SK-N-SH (cell line): ENCODE measurements around the gene ACTN4.
A peak's percentile ranks its signal among the peaks of the same experiment; 100 is the strongest.

Source experiments
- EZH2phosphoT487 ChIP-seq: fragments of 200-600 bp; sonication (generic); IDR thresholded peaks from 2 replicates; pipeline ENCODE4 v1.6.1; 2017; ENCODE audit warnings: low read depth, mixed run types, mild to moderate bottlenecking, antibody characterized with exemption, moderate library complexity, borderline replicate concordance
- IRF3 ChIP-seq: fragments of 150-350 bp; IDR thresholded peaks from 2 replicates; pipeline ENCODE4 v1.6.1; 2016; ENCODE audit warnings: mild to moderate bottlenecking, low read depth, low read length
- JUND ChIP-seq: IDR thresholded peaks from 2 replicates; pipeline ENCODE4 v1.4.0; 2012
- POLR2AphosphoS5 ChIP-seq: IDR thresholded peaks from 2 replicates; pipeline ENCODE4 v1.6.1; 2012; ENCODE audit warnings: low read depth, low read length
- TCF12 ChIP-seq: IDR thresholded peaks from 2 replicates; pipeline ENCODE4 v1.4.0; 2012
- YY1 ChIP-seq: IDR thresholded peaks from 2 replicates; pipeline ENCODE4 v1.4.0; 2012; ENCODE audit warnings: low read depth, mild to moderate bottlenecking
- TF ChIP-seq, protein P1 (sequence below): fragments of 200-600 bp; sonication (generic); IDR thresholded peaks from 2 replicates; pipeline ENCODE4 v1.6.1; 2017; ENCODE audit warnings: antibody characterized with exemption, mild to moderate bottlenecking, moderate library complexity
- TF ChIP-seq, protein P2 (sequence below): IDR thresholded peaks from 2 replicates; pipeline ENCODE4 v1.4.0; 2012; ENCODE audit warnings: low read depth
- TF ChIP-seq, protein P3 (sequence below): IDR thresholded peaks from 2 replicates; pipeline ENCODE4; 2012
- TF ChIP-seq, protein P4 (sequence below): IDR thresholded peaks from 2 replicates; pipeline ENCODE4 v1.4.0; 2012; ENCODE audit warnings: low read depth, borderline replicate concordance
- TF ChIP-seq, protein P5 (sequence below): fragments of 150-350 bp; IDR thresholded peaks from 2 replicates; pipeline ENCODE4 v1.6.1; 2017; ENCODE audit warnings: antibody characterized with exemption, low read length, low read depth, borderline replicate concordance

DNA sequence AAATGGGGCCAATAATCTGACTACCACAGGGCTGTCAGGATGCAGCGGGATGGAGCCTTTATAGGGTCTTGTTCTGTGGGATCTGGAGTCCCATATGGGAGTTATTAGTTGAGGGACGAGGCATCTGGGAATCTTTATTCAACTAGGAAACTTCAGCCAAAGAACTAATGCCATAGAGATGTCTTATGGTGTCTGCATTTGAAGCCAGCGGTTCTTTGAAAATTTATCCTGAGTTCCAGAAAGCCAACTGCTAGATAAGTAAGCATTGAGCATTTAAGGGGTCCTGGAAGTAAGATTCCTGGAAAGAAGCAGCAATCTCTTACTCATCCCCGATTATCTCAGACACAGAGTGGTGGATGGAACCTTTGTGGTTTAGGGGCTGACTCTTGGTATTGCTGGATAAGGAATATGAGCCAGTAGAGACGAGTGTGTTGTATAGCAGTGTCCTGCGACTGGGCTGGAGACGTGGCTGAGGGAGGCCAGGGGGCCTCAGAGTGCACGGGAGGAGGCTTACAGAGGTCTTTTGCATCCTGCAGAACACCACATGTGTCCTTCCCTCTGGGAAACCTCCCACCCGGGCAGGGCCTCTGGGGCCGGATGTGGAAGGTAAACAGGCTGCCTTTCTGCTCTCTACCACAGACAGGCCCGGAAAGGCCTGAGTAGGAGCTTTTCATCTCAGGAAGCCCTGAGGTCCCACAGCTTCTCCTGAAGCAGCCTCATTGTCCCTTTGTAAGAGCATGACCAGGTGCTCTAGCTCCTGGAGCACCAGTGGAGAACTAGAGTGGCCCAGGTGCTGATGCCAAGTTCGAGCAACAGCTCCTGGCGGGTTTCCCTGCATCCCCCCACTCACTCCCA is 28.8 kb downstream of the ACTN4 start:
- TF ChIP-seq, protein P1, sequence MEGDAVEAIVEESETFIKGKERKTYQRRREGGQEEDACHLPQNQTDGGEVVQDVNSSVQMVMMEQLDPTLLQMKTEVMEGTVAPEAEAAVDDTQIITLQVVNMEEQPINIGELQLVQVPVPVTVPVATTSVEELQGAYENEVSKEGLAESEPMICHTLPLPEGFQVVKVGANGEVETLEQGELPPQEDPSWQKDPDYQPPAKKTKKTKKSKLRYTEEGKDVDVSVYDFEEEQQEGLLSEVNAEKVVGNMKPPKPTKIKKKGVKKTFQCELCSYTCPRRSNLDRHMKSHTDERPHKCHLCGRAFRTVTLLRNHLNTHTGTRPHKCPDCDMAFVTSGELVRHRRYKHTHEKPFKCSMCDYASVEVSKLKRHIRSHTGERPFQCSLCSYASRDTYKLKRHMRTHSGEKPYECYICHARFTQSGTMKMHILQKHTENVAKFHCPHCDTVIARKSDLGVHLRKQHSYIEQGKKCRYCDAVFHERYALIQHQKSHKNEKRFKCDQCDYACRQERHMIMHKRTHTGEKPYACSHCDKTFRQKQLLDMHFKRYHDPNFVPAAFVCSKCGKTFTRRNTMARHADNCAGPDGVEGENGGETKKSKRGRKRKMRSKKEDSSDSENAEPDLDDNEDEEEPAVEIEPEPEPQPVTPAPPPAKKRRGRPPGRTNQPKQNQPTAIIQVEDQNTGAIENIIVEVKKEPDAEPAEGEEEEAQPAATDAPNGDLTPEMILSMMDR = no peak
- TF ChIP-seq, protein P2, sequence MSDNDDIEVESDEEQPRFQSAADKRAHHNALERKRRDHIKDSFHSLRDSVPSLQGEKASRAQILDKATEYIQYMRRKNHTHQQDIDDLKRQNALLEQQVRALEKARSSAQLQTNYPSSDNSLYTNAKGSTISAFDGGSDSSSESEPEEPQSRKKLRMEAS = no peak
- no peak for TF ChIP-seq EZH2phosphoT487
- no peak for TF ChIP-seq YY1
- TF ChIP-seq, protein P3, sequence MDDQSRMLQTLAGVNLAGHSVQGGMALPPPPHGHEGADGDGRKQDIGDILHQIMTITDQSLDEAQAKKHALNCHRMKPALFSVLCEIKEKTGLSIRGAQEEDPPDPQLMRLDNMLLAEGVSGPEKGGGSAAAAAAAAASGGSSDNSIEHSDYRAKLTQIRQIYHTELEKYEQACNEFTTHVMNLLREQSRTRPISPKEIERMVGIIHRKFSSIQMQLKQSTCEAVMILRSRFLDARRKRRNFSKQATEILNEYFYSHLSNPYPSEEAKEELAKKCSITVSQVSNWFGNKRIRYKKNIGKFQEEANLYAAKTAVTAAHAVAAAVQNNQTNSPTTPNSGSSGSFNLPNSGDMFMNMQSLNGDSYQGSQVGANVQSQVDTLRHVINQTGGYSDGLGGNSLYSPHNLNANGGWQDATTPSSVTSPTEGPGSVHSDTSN = no peak
- no peak for TF ChIP-seq IRF3
- TF ChIP-seq, protein P4, sequence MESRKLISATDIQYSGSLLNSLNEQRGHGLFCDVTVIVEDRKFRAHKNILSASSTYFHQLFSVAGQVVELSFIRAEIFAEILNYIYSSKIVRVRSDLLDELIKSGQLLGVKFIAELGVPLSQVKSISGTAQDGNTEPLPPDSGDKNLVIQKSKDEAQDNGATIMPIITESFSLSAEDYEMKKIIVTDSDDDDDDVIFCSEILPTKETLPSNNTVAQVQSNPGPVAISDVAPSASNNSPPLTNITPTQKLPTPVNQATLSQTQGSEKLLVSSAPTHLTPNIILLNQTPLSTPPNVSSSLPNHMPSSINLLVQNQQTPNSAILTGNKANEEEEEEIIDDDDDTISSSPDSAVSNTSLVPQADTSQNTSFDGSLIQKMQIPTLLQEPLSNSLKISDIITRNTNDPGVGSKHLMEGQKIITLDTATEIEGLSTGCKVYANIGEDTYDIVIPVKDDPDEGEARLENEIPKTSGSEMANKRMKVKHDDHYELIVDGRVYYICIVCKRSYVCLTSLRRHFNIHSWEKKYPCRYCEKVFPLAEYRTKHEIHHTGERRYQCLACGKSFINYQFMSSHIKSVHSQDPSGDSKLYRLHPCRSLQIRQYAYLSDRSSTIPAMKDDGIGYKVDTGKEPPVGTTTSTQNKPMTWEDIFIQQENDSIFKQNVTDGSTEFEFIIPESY = no peak
- TF ChIP-seq TCF12 = no peak; the same call in none of the 2 replicates
- TF ChIP-seq JUND = peak; percentile 29; the same call in 1 of the 2 replicates
- no peak; the same call in 1 of the 2 replicates for TF ChIP-seq POLR2AphosphoS5
- TF ChIP-seq, protein P5, sequence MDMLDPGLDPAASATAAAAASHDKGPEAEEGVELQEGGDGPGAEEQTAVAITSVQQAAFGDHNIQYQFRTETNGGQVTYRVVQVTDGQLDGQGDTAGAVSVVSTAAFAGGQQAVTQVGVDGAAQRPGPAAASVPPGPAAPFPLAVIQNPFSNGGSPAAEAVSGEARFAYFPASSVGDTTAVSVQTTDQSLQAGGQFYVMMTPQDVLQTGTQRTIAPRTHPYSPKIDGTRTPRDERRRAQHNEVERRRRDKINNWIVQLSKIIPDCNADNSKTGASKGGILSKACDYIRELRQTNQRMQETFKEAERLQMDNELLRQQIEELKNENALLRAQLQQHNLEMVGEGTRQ = no peak
